ENCODE data around the gene NRIP2. TPM values are rescaled to one million over a fixed set of nuclear protein-coding genes. Genes with fewer than 3 reads are reported as not detected.

Gene NRIP2
- 1 to 10 TPM in 1 of 2 donors, under 1 TPM in 1; 0.18 to 8.7 TPM for total RNA-seq

- TF ChIP-seq POLR2A (IDR thresholded peaks at IDR 0.05) = no peak
- TF ChIP-seq POLR2AphosphoS5 (IDR thresholded peaks at IDR 0.05) = no peak
- TF ChIP-seq CTCF (IDR thresholded peaks at IDR 0.05) = no peak
- H3K4me3 ChIP-seq = no peak within 1 kb of the TSS
- WGBS = 12% methylated on average over 32 of the region's 32 CpGs
- H3K27me3 ChIP-seq (replicated peaks; ENCODE audit: insufficient read depth) = no peaks in the 10 kb centered on the region
- intact Hi-C loops (cut with DNase I) = no loop called here
- H3K9me3 ChIP-seq = no peaks in the 10 kb centered on the region
- H3K4me1 ChIP-seq (replicated peaks) = peaks cover 6% of the 10 kb centered on the region
- no peaks in the 10 kb centered on the region for H3K36me3 ChIP-seq
- H3K27ac ChIP-seq = no peak within 1 kb of the TSS
- DNase-seq (ENCODE audit: low spot score) = no peak
Observed at GRCh38 chr12:2834581-2835491, at the start of gene NRIP2. Gene NRIP2, minus strand, starts transcription at chr12:2835035. Its CDS starts 52 bp downstream, at chr12:2834983.

- Histone ChIP-seq H3K27ac (no peak overlapping the region), H3K4me3 (no peak overlapping the region), H3K4me1 (replicated peaks) (peaks cover 4% of the 10 kb centered on the region), H3K9me3 (no peaks in the 10 kb centered on the region), H3K27me3 (replicated peaks; ENCODE audit: insufficient read depth) (no peaks in the 10 kb centered on the region), H3K36me3 (no peaks in the 10 kb centered on the region)
- 95% methylated on average over 3 of the region's 3 CpGs for WGBS
- DNase-seq (ENCODE audit: low spot score) = no peak
- TF ChIP-seq POLR2A (IDR thresholded peaks at IDR 0.05) (no peak), POLR2AphosphoS5 (IDR thresholded peaks at IDR 0.05) (no peak), CTCF (IDR thresholded peaks at IDR 0.05) (no peak)
- intact Hi-C loops (cut with DNase I) = no loop called here
Observed at GRCh38 chr12:2879853-2880252, 45.0 kb upstream of the NRIP2 start.

GRCh38 chr12:2877953-2878732 is 43.3 kb upstream of the NRIP2 start:
- WGBS = 42% methylated on average over 16 of the region's 16 CpGs
- intact Hi-C loops (cut with DNase I) = no loop called here
- Histone ChIP-seq H3K27me3 (replicated peaks; ENCODE audit: insufficient read depth) (no peaks in the 10 kb centered on the region), H3K4me1 (replicated peaks) (peaks cover 4% of the 10 kb centered on the region), H3K36me3 (no peaks in the 10 kb centered on the region), H3K9me3 (no peaks in the 10 kb centered on the region), H3K27ac (peak overlapping the region; percentile 95 to 97), H3K4me3 (peak overlapping the region; percentile 72 to 73)
- DNase-seq (ENCODE audit: low spot score) = no peak
- no peak for TF ChIP-seq CTCF (IDR thresholded peaks at IDR 0.05)
- no peak for TF ChIP-seq POLR2AphosphoS5 (IDR thresholded peaks at IDR 0.05)
- TF ChIP-seq POLR2A (IDR thresholded peaks at IDR 0.05) = no peak

- H3K27me3 ChIP-seq (replicated peaks; ENCODE audit: insufficient read depth) = no peaks in the 10 kb centered on the region
- peaks cover 4% of the 10 kb centered on the region for H3K4me1 ChIP-seq (replicated peaks)
- H3K36me3 ChIP-seq = no peaks in the 10 kb centered on the region
- H3K4me3 ChIP-seq = peak within 1 kb of the TSS; percentile 72 to 73
- TF ChIP-seq POLR2A (IDR thresholded peaks at IDR 0.05) (peak; percentile 77), POLR2AphosphoS5 (IDR thresholded peaks at IDR 0.05) (peak; percentile 80), CTCF (IDR thresholded peaks at IDR 0.05) (no peak)
- H3K9me3 ChIP-seq = no peaks in the 10 kb centered on the region
- WGBS = under 1% methylated on average over 68 of the region's 70 CpGs
- peak within 1 kb of the TSS; percentile 95 to 97 for H3K27ac ChIP-seq
- peak; percentile 92 for DNase-seq (ENCODE audit: low spot score)
- intact Hi-C loops (cut with DNase I) = no loop called here
Observed at GRCh38 chr12:2877047-2877952, 42.5 kb upstream of the NRIP2 start, which contains the start of the genes FOXM1 and RHNO1. Gene FOXM1, minus strand, starts transcription at chr12:2877174. Its CDS starts 2,696 bp downstream, at chr12:2874478. Gene RHNO1, plus strand, starts transcription at chr12:2877223. Its CDS starts 8,144 bp downstream, at chr12:2885367.
